Measurements from ENCODE around the gene RHOJ. TPM values are rescaled to one million over a fixed set of nuclear protein-coding genes. Genes with fewer than 3 reads are reported as not detected.

Gene RHOJ
- total and polyA plus RNA-seq, 2 donors (not counting 1 experiment from before 2014, with no cell fraction given) = not detected

DNA sequence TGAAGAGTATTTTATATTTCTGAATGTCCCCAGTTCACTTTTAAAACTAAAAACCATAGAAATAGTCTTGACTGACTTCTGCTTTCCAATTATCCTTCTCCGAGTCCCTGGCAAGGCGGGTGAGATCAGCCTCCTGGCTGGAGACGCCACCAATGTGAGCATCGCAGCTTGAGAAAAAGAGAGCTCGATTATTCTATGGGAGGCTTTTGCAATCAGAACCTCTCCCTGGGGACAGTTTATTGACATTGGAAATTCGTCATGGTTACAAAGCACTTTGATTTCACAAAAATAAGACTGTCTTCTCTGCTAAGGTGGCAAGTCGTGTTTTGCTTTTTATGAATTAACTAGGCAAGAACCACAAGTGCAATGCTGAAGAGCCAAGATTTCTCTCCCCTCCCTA is 138.1 kb downstream of the RHOJ start:
- H2AFZ ChIP-seq (ENCODE audit: insufficient read depth, low read depth, low read length, poor library complexity, severe bottlenecking) = no peak overlapping the region
- no peak overlapping the region for H3K4me3 Mint-ChIP-seq
- H4K20me1 ChIP-seq (ENCODE audit: control insufficient read depth, insufficient read depth, low read length, poor library complexity, severe bottlenecking) = no peaks in the 10 kb centered on the region
- intact Hi-C loops (cut with micrococcal nuclease) = no loop called here
- no peak overlapping the region for H3K27ac ChIP-seq (ENCODE audit: low read length in 2 of 2)
- no peak overlapping the region for H3K4me3 ChIP-seq (ENCODE audit: control extremely low read depth in 1 of 5, extremely low read depth in 1 of 5, insufficient read depth in 1 of 5, low read depth in 2 of 5, low read length in 4 of 5)
- no peaks in the 10 kb centered on the region for H3K4me1 ChIP-seq (ENCODE audit: control insufficient read depth in 2 of 2, insufficient read depth in 2 of 2, low read length in 2 of 2)
- ATAC-seq (ENCODE audit: low read depth) (no peak), DNase-seq (no peak)
- no peaks in the 10 kb centered on the region for H3K9me3 ChIP-seq (ENCODE audit: control extremely low read depth in 1 of 3, control insufficient read depth in 2 of 3, insufficient read depth in 1 of 3, low read length in 2 of 3)
- H3K9me3 Mint-ChIP-seq (ENCODE audit: insufficient read depth) = peaks cover 2% of the 10 kb centered on the region
- H3K36me3 ChIP-seq (replicated peaks in 1 of 2; ENCODE audit: control extremely low read depth in 1 of 2, control insufficient read depth in 1 of 2, extremely low read depth in 1 of 2, insufficient read depth in 2 of 2, low read length in 1 of 2) = no peaks in the 10 kb centered on the region
- TF ChIP-seq EZH2 (IDR thresholded peaks at IDR 0.05; ENCODE audit: borderline replicate concordance, insufficient read depth, low read depth, low read length, poor library complexity, severe bottlenecking) = no peak
- TF ChIP-seq, protein P1, sequence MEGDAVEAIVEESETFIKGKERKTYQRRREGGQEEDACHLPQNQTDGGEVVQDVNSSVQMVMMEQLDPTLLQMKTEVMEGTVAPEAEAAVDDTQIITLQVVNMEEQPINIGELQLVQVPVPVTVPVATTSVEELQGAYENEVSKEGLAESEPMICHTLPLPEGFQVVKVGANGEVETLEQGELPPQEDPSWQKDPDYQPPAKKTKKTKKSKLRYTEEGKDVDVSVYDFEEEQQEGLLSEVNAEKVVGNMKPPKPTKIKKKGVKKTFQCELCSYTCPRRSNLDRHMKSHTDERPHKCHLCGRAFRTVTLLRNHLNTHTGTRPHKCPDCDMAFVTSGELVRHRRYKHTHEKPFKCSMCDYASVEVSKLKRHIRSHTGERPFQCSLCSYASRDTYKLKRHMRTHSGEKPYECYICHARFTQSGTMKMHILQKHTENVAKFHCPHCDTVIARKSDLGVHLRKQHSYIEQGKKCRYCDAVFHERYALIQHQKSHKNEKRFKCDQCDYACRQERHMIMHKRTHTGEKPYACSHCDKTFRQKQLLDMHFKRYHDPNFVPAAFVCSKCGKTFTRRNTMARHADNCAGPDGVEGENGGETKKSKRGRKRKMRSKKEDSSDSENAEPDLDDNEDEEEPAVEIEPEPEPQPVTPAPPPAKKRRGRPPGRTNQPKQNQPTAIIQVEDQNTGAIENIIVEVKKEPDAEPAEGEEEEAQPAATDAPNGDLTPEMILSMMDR (IDR thresholded peaks at IDR 0.05) = no peak
- H3K9ac ChIP-seq (ENCODE audit: low read length) = no peak overlapping the region
- peaks cover 0 to 14% (median 0%) of the 10 kb centered on the region in 4 experiments for H3K27me3 ChIP-seq (replicated peaks in 1 of 4; ENCODE audit: control extremely low read depth in 1 of 4, control insufficient read depth in 3 of 4, insufficient read depth in 4 of 4, low read length in 3 of 4)
- H3K4me1 Mint-ChIP-seq = no peaks in the 10 kb centered on the region
- H3K4me2 ChIP-seq (replicated peaks; ENCODE audit: low read depth, low read length, poor library complexity, severe bottlenecking) = no peak overlapping the region
- H3K79me2 ChIP-seq (ENCODE audit: control insufficient read depth, insufficient read depth, low read length) = no peaks in the 10 kb centered on the region
- WGBS (ENCODE audit: insufficient coverage) = 94% methylated on average over 3 of the region's 7 CpGs
- H3K27me3 Mint-ChIP-seq = peaks cover 44% of the 10 kb centered on the region
- no peak overlapping the region for H3K27ac Mint-ChIP-seq
- ChIA-PET CTCF (no interaction called here), POLR2A (no interaction called here)

Other genes with a start within 250 kb of the RHOJ start
- gene KCNH5, start 159.0 kb upstream of the RHOJ start, total RNA-seq = not detected in 2 replicates
- not detected in 2 replicates for gene KCNH5, start 159.0 kb upstream of the RHOJ start, polyA plus RNA-seq
- not detected in 2 replicates for gene GPHB5, start 114.5 kb downstream of the RHOJ start, total RNA-seq
- not detected in 2 replicates for gene GPHB5, start 114.5 kb downstream of the RHOJ start, polyA plus RNA-seq